ENCODE measurements around the gene HOXA6. TPM values are rescaled to one million over a fixed set of nuclear protein-coding genes. Genes with fewer than 3 reads are reported as not detected.

The HOXA6 gene
- total and polyA plus RNA-seq, 4 experiments from 2014 or later, result not detected

GRCh38 chr7:27165089-27165995, 17.8 kb upstream of the HOXA6 start, which contains the start of gene HOXA9:
HOXA9 (minus strand) TSS chr7:27165537; CDS start chr7:27165457, 80 bp downstream.
- intact Hi-C loops (cut with micrococcal nuclease), result loop anchor here (5.0 to 10.0 kb wide), 4 partner anchors 661 to 1303 kb away; partner anchors contain the start of gene SNX10
- Mint-ChIP-seq H3K4me1 (peaks cover 14 to 36% (median 21%) of the 10 kb centered on the region in 4 donors), H3K9me3 (peaks cover 0 to 49% (median 5%) of the 10 kb centered on the region in 8 donors), H3K27me3 (peaks cover 49 to 60% of the 10 kb centered on the region in 2 donors), H3K36me3 (no peaks in the 10 kb centered on the region), H3K27ac (peak within 1 kb of the TSS in 5 of 7 donors; percentile 80 to 92 (median 89)), H3K4me3 (peak within 1 kb of the TSS; percentile 47 to 74 (median 65))
- CTCF ChIA-PET (ENCODE audit: partially characterized antibody), result interaction anchor here (1.0 to 2.1 kb wide), 5 partner anchors 12 to 1303 kb away, joined by 3 to 5 read pairs (median 3); no protein-coding TSS in a partner anchor
- POLR2A ChIA-PET (ENCODE audit: partially characterized antibody), result interaction anchor here (1.4 to 1.9 kb wide), 2 partner anchors 16 to 25 kb away, joined by 3 to 5 read pairs; no protein-coding TSS in a partner anchor
- no peak within 1 kb of the TSS for H3K4me3 ChIP-seq (ENCODE audit: low read length in 2 of 2)
- peak in 1 of 5 donors; percentile 24 for DNase-seq
- peaks cover 43% of the 10 kb centered on the region for H3K4me1 ChIP-seq (ENCODE audit: insufficient read depth, low read length)
- no peaks in the 10 kb centered on the region for H3K9me3 ChIP-seq (ENCODE audit: control insufficient read depth in 1 of 2, low read length in 2 of 2)
- no peak within 1 kb of the TSS for H3K27ac ChIP-seq (ENCODE audit: low read depth, low read length)
- no peaks in the 10 kb centered on the region for H3K36me3 ChIP-seq (ENCODE audit: insufficient read depth, low read length)
- peaks cover 80% of the 10 kb centered on the region for H3K27me3 ChIP-seq (ENCODE audit: insufficient read depth, low read length)

- Mint-ChIP-seq H3K27ac (peak overlapping the region in 5 of 7 donors; percentile 25 to 92 (median 89)), H3K9me3 (peaks cover 0 to 49% (median 5%) of the 10 kb centered on the region in 8 donors), H3K4me3 (peak overlapping the region in 6 of 8 donors; percentile 25 to 73 (median 51)), H3K27me3 (peaks cover 52 to 66% of the 10 kb centered on the region in 2 donors), H3K36me3 (no peaks in the 10 kb centered on the region), H3K4me1 (peaks cover 14 to 44% (median 25%) of the 10 kb centered on the region in 4 donors)
- POLR2A ChIA-PET (ENCODE audit: partially characterized antibody), result interaction anchor here (1.9 kb wide), 1 partner anchor 26 kb away, joined by 5 read pairs; no protein-coding TSS in a partner anchor
- H3K4me1 ChIP-seq (ENCODE audit: insufficient read depth, low read length), result peaks cover 46% of the 10 kb centered on the region
- CTCF ChIA-PET (ENCODE audit: partially characterized antibody), result no interaction called here
- intact Hi-C loops (cut with micrococcal nuclease), result loop anchor here (5.0 to 10.0 kb wide), 6 partner anchors 67 to 1312 kb away; partner anchors contain the start of genes HOXA1 and SNX10
- no peaks in the 10 kb centered on the region for H3K9me3 ChIP-seq (ENCODE audit: control insufficient read depth in 1 of 2, low read length in 2 of 2)
- no peak for DNase-seq
- peaks cover 83% of the 10 kb centered on the region for H3K27me3 ChIP-seq (ENCODE audit: insufficient read depth, low read length)
- H3K27ac ChIP-seq (ENCODE audit: low read depth, low read length), result no peak overlapping the region
- H3K36me3 ChIP-seq (ENCODE audit: insufficient read depth, low read length), result no peaks in the 10 kb centered on the region
- no peak overlapping the region for H3K4me3 ChIP-seq (ENCODE audit: low read length in 2 of 2)
These were observed 17.0 kb upstream of the HOXA6 start for GRCh38 chr7:27164367-27165088.

- Mint-ChIP-seq H3K9me3 (peaks cover 0 to 50% (median 5%) of the 10 kb centered on the region in 8 donors), H3K4me3 (peak overlapping the region in 2 of 8 donors; percentile 26 to 32), H3K27me3 (peaks cover 53 to 69% of the 10 kb centered on the region in 2 donors), H3K27ac (peak overlapping the region in 4 of 7 donors; percentile 19 to 92 (median 80)), H3K36me3 (no peaks in the 10 kb centered on the region), H3K4me1 (peaks cover 14 to 44% (median 24%) of the 10 kb centered on the region in 4 donors)
- Histone ChIP-seq H3K9me3 (ENCODE audit: control insufficient read depth in 1 of 2, low read length in 2 of 2) (no peaks in the 10 kb centered on the region), H3K27ac (ENCODE audit: low read depth, low read length) (no peak overlapping the region), H3K36me3 (ENCODE audit: insufficient read depth, low read length) (no peaks in the 10 kb centered on the region), H3K27me3 (ENCODE audit: insufficient read depth, low read length) (peaks cover 85% of the 10 kb centered on the region), H3K4me1 (ENCODE audit: insufficient read depth, low read length) (peaks cover 45% of the 10 kb centered on the region), H3K4me3 (ENCODE audit: low read length in 2 of 2) (no peak overlapping the region)
- POLR2A ChIA-PET (ENCODE audit: partially characterized antibody), result no interaction called here
- no peak for DNase-seq
- intact Hi-C loops (cut with micrococcal nuclease), result loop anchor here (5.0 to 10.0 kb wide), 5 partner anchors 67 to 1312 kb away; partner anchors contain the start of genes HOXA1 and SNX10
- CTCF ChIA-PET (ENCODE audit: partially characterized antibody), result interaction anchor here (1.7 kb wide), 1 partner anchor 15 kb away, joined by 8 read pairs; no protein-coding TSS in a partner anchor
These were observed 16.4 kb upstream of the HOXA6 start for GRCh38 chr7:27164045-27164366.

GRCh38 chr7:27163288-27164044, 15.9 kb upstream of the HOXA6 start:
- Histone ChIP-seq H3K36me3 (ENCODE audit: insufficient read depth, low read length) (no peaks in the 10 kb centered on the region), H3K4me3 (ENCODE audit: low read length in 2 of 2) (no peak overlapping the region), H3K27ac (ENCODE audit: low read depth, low read length) (no peak overlapping the region), H3K9me3 (ENCODE audit: control insufficient read depth in 1 of 2, low read length in 2 of 2) (no peaks in the 10 kb centered on the region), H3K27me3 (ENCODE audit: insufficient read depth, low read length) (peaks cover 85% of the 10 kb centered on the region), H3K4me1 (ENCODE audit: insufficient read depth, low read length) (peaks cover 40% of the 10 kb centered on the region)
- intact Hi-C loops (cut with micrococcal nuclease), result loop anchor here (5.0 to 10.0 kb wide), 5 partner anchors 66 to 1311 kb away; partner anchors contain the start of genes HOXA1 and SNX10
- no peaks in the 10 kb centered on the region for H3K36me3 Mint-ChIP-seq
- CTCF ChIA-PET (ENCODE audit: partially characterized antibody), result interaction anchor here (1.0 to 3.6 kb wide), 12 partner anchors 13 to 1312 kb away, joined by 3 to 66 read pairs (median 7); partner anchors contain the start of gene HOXA3
- peak overlapping the region in 5 of 7 donors; percentile 2 to 89 (median 20) for H3K27ac Mint-ChIP-seq
- H3K4me3 Mint-ChIP-seq, result peak overlapping the region in 2 of 8 donors; percentile 13 to 32
- POLR2A ChIA-PET (ENCODE audit: partially characterized antibody), result no interaction called here
- H3K4me1 Mint-ChIP-seq, result peaks cover 13 to 44% (median 22%) of the 10 kb centered on the region in 4 donors
- peaks cover 51 to 69% of the 10 kb centered on the region in 2 donors for H3K27me3 Mint-ChIP-seq
- H3K9me3 Mint-ChIP-seq, result peaks cover 0 to 49% (median 3%) of the 10 kb centered on the region in 8 donors
- DNase-seq, result no peak

- Histone ChIP-seq H3K36me3 (ENCODE audit: insufficient read depth, low read length) (no peaks in the 10 kb centered on the region), H3K9me3 (ENCODE audit: control insufficient read depth in 1 of 2, low read length in 2 of 2) (no peaks in the 10 kb centered on the region), H3K27me3 (ENCODE audit: insufficient read depth, low read length) (peaks cover 84% of the 10 kb centered on the region), H3K4me3 (ENCODE audit: low read length in 2 of 2) (no peak overlapping the region), H3K27ac (ENCODE audit: low read depth, low read length) (no peak overlapping the region), H3K4me1 (ENCODE audit: insufficient read depth, low read length) (peaks cover 40% of the 10 kb centered on the region)
- intact Hi-C loops (cut with micrococcal nuclease), result loop anchor here (5.0 to 10.0 kb wide), 5 partner anchors 65 to 1310 kb away; partner anchors contain the start of genes HOXA1 and SNX10
- Mint-ChIP-seq H3K27ac (peak overlapping the region in 2 of 7 donors; percentile 9 to 89), H3K27me3 (peaks cover 50 to 68% of the 10 kb centered on the region in 2 donors), H3K4me3 (peak overlapping the region in 1 of 8 donors; percentile 13), H3K9me3 (peaks cover 0 to 43% (median 2%) of the 10 kb centered on the region in 8 donors), H3K36me3 (peaks cover 0 to 3% of the 10 kb centered on the region in 2 donors), H3K4me1 (peaks cover 16 to 45% (median 26%) of the 10 kb centered on the region in 4 donors)
- ChIA-PET POLR2A (ENCODE audit: partially characterized antibody) (interaction anchor here (0.5 kb wide), 1 partner anchor 785 kb away, joined by 3 read pairs; no protein-coding TSS in a partner anchor), CTCF (ENCODE audit: partially characterized antibody) (interaction anchor here (0.8 to 3.6 kb wide), 14 partner anchors 9 to 1311 kb away, joined by 3 to 66 read pairs (median 6); partner anchors contain the start of genes HOXA3 and HOXA5)
- DNase-seq, result no peak
These were observed 15.2 kb upstream of the HOXA6 start for GRCh38 chr7:27162561-27163287.
